Activated CD4-positive, alpha-beta T cell treated with anti-CD3 and anti-CD28 coated beads, Interleukin-2, amount 10 ng/mL, durations not matched to agents 24 days and 14 days (primary cell): ENCODE results near the gene MSRB1. TPM values are rescaled to one million over a fixed set of nuclear protein-coding genes. Genes with fewer than 3 reads are reported as not detected.

Experiments used
- DNase-seq: peaks from one replicate; pipeline ENCODE4 v3.0.0; 2022
- H3K27ac Mint-ChIP-seq: one replicate; pipeline ENCODE4 v1.8.0; 2022; ENCODE audit warnings: mild to moderate bottlenecking, mixed read lengths
- H3K27me3 Mint-ChIP-seq: one replicate; pipeline ENCODE4 v1.8.0; 2022; ENCODE audit warnings: mixed read lengths
- H3K36me3 Mint-ChIP-seq: one replicate; pipeline ENCODE4 v1.8.0; 2022; ENCODE audit warnings: low read depth, mild to moderate bottlenecking, mixed read lengths
- H3K4me1 Mint-ChIP-seq: one replicate; pipeline ENCODE4 v1.8.0; 2021; ENCODE audit warnings: mixed read lengths
- H3K4me3 Mint-ChIP-seq: one replicate; pipeline ENCODE4 v1.8.0; 2022; ENCODE audit warnings: mild to moderate bottlenecking, moderate library complexity, mixed read lengths
- H3K9me3 Mint-ChIP-seq: one replicate; pipeline ENCODE4 v1.8.0; 2021; ENCODE audit warnings: mixed read lengths
- intact Hi-C: fragments of 100-400 bp; cut with micrococcal nuclease; formaldehyde crosslinking; loops from one replicate; pipeline ENCODE4 v1.15.1; 2023
- total RNA-seq: library from RNA; stranded (reverse); gene quantifications from 2 replicates; pipeline ENCODE4 v1.2.3, GENCODE V29; 2022

Gene MSRB1
- total RNA-seq, 1 donor from 2014 or later, result 22.8 TPM

DNA sequence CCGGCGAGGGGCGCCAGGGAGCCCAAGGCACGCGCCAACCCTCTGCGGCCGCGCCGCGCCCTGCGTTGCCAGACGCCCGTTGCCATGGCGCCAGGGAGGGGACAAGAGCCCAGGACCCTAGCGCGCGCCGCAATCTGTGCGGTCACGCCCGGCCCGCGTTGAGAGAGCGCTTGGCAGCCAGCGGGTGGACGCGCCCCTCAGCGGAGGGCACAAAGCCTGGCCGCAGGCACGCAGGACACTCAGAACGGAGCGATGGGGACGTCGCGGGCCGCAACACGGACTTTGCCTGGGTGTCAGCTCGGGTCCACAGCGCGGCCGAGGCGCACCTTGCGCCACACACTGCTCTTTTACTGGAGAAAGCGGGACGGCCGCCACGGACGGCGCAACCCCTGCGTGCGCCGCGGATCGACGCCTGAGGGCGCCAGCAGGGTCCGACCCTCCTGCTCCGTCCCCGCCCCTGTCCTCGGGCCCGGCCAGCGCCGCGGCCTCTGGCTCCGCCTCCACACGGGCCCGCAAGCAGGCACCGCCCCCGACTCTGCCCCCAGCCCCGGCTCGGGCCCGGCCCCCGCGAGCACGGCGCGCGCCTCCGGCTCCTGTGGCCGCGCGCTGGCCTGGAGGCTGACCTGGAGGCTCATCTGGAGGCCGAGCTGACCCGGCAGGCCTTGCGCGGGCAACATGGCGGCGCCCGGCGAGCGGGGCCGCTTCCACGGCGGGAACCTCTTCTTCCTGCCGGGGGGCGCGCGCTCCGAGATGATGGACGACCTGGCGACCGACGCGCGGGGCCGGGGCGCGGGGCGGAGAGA lies 40.7 kb upstream of the MSRB1 start, which contains the start of gene GFER:
Gene GFER (plus strand): TSS at position 650 of the 803 bp plus-strand sequence. CDS start 26 bp downstream, at position 676.
- peak within 1 kb of the TSS; percentile 54 for H3K27ac Mint-ChIP-seq
- peaks cover 28% of the 10 kb centered on the region for H3K27me3 Mint-ChIP-seq
- peaks cover 8% of the 10 kb centered on the region for H3K4me1 Mint-ChIP-seq

DNA sequence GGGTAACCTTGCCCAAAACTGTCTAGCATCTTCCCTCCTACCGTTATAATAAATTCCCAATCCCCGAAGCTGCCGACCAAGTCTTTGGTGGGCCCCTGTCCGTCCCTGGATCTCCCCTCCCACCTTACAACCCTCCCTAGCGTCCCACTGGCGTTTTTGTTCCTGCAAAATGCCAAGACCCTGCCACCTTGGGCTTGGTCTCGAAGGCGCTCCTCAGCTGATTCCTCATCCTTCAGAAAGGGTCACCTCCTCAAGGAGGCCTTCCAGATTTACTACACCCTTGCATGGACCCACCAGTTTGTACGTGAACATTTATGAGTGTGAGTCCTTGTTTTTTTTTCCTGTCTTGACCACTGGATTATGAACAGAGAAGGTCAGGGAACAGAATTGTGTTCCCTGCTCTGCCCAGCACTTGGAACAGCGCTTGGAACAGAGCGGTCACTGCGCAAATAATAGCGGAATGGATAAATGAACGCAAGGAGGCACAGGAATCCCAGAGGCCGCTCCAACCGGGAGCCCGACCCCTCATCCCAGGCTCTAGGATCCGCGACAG lies 40.1 kb upstream of the MSRB1 start:
- peaks cover 19% of the 10 kb centered on the region for H3K36me3 Mint-ChIP-seq
- peak overlapping the region; percentile 54 for H3K27ac Mint-ChIP-seq
- DNase-seq, result no peak
- intact Hi-C loops, result no loop called here
- peak overlapping the region; percentile 87 for H3K4me3 Mint-ChIP-seq
- peaks cover 6% of the 10 kb centered on the region for H3K4me1 Mint-ChIP-seq
- H3K27me3 Mint-ChIP-seq, result peaks cover 24% of the 10 kb centered on the region
- no peaks in the 10 kb centered on the region for H3K9me3 Mint-ChIP-seq

More for the DNA sequence above, 40.7 kb upstream of the MSRB1 start, which contains the start of gene GFER:
- peak; percentile 95 for DNase-seq
- intact Hi-C loops, result loop anchor here (1.0 kb wide), 1 partner anchor 9 kb away; no protein-coding TSS in a partner anchor
- H3K36me3 Mint-ChIP-seq, result peaks cover 18% of the 10 kb centered on the region
- H3K4me3 Mint-ChIP-seq, result peak within 1 kb of the TSS; percentile 87
- H3K9me3 Mint-ChIP-seq, result no peaks in the 10 kb centered on the region

DNA sequence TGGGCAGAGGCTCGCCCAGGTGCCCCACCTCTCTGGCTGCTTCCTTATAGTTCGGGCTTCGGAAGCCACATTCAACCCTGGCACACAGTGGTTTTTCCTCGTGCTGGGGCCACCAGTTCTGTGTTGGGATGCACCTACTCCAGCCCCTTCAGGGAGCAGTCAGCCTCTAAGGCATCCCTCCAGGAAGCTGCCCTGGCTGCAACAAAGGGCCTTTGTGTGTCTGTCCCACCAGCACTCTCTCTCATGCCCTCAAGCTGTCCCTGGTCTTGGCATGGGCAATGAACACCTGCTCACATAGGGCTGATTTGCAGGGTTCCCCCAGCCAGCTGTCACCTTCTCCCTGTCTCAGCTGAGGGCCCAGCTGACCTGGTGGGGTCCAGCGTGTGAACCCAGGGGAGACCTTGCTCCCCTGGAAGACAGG lies 39.0 kb upstream of the MSRB1 start:
- Mint-ChIP-seq H3K27me3 (peaks cover 23% of the 10 kb centered on the region), H3K4me1 (peaks cover 6% of the 10 kb centered on the region), H3K9me3 (no peaks in the 10 kb centered on the region), H3K36me3 (peaks cover 21% of the 10 kb centered on the region), H3K27ac (no peak overlapping the region), H3K4me3 (peak overlapping the region; percentile 25)
- intact Hi-C loops, result no loop called here
- no peak for DNase-seq

DNA sequence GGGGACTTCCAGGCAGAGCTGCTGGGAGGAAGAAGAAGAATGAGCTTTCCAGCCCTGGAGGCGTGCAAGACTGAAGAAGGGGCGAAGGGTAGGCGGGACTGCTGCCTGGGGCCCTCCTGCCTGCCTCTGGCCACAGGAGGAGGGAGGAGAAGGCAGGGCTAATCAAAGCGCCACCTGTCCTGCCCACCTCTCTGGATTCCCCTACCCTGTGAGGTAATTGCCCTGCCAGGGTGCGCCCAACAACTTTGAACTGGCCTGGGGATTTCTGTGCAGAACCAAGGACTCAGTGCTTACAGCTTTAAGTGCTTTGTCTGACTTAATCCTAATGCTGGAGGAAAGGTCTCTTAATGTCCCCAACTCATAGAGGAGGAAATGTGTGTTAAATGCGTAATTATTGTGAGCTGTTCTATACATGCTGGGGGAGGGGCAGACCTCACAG lies 38.4 kb upstream of the MSRB1 start, which contains the start of gene NOXO1:
Gene NOXO1 (minus strand): TSS at position 72 of the 439 bp plus-strand sequence. CDS start 290 bp downstream, outside the sequence.
- peak within 1 kb of the TSS; percentile 25 for H3K4me3 Mint-ChIP-seq
- intact Hi-C loops, result no loop called here
- no peak for DNase-seq
- H3K9me3 Mint-ChIP-seq, result no peaks in the 10 kb centered on the region
- H3K27ac Mint-ChIP-seq, result no peak within 1 kb of the TSS
- peaks cover 15% of the 10 kb centered on the region for H3K36me3 Mint-ChIP-seq
- peaks cover 23% of the 10 kb centered on the region for H3K27me3 Mint-ChIP-seq
- peaks cover 6% of the 10 kb centered on the region for H3K4me1 Mint-ChIP-seq

DNA sequence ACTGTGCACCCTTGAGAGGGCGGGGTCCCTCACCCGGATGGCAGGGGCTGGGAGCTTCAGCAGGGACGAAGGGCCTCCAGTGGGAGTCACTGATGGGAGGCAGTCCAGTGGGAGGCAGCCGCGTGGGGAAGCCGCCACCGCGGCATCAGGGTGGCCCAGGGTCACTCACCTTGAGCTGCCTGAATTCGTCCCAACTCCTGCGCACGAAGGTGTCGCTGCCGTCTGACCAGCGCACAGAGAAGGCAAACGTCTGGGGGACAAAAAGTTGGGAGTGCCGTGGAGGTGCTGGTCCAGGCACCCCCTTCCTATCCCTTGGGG lies 37.7 kb upstream of the MSRB1 start:
- Mint-ChIP-seq H3K4me1 (peaks cover 6% of the 10 kb centered on the region), H3K9me3 (no peaks in the 10 kb centered on the region), H3K27ac (no peak overlapping the region), H3K4me3 (no peak overlapping the region), H3K36me3 (peaks cover 19% of the 10 kb centered on the region), H3K27me3 (peaks cover 23% of the 10 kb centered on the region)
- intact Hi-C loops, result no loop called here
- no peak for DNase-seq

DNA sequence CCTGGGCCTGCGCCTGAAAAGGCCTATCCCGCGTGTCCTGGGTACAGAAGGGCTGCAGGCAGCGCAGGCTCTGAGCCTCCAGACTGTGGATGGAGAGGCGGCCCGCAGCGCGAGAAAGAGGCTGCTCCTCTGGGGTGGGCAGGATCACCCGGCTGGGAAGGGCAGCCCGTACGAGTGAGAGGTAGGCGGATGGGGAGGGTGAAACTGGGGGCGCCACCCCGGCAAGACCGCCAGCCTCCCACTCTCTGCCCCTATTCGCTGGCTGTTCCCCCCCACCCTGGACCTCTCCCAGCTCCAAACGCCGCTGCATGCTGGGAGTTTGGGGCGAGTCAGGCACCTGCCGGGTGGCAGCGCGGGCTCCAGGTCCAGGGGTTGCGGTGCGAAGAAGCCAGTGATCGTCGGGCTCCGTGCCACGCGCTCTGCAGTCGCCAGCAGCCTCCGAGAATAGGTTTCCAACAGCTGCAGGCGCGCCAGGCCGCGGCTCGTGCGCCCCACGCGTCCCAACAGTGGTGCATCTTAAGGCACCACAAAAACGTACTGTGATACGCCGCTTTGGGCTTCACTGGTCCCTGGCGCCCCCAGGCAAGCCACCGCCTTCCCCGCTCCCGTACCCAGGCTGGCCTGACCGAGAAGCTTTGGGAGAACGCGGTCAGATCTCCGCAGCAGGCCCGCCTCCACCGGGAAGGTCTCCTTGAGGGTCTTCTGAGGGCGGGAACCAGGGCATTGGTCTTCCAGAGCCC lies 37.2 kb upstream of the MSRB1 start:
- Mint-ChIP-seq H3K27me3 (peaks cover 23% of the 10 kb centered on the region), H3K27ac (no peak overlapping the region), H3K4me3 (no peak overlapping the region), H3K4me1 (peaks cover 5% of the 10 kb centered on the region), H3K36me3 (peaks cover 20% of the 10 kb centered on the region), H3K9me3 (no peaks in the 10 kb centered on the region)
- intact Hi-C loops, result no loop called here
- DNase-seq, result peak; percentile 58

DNA sequence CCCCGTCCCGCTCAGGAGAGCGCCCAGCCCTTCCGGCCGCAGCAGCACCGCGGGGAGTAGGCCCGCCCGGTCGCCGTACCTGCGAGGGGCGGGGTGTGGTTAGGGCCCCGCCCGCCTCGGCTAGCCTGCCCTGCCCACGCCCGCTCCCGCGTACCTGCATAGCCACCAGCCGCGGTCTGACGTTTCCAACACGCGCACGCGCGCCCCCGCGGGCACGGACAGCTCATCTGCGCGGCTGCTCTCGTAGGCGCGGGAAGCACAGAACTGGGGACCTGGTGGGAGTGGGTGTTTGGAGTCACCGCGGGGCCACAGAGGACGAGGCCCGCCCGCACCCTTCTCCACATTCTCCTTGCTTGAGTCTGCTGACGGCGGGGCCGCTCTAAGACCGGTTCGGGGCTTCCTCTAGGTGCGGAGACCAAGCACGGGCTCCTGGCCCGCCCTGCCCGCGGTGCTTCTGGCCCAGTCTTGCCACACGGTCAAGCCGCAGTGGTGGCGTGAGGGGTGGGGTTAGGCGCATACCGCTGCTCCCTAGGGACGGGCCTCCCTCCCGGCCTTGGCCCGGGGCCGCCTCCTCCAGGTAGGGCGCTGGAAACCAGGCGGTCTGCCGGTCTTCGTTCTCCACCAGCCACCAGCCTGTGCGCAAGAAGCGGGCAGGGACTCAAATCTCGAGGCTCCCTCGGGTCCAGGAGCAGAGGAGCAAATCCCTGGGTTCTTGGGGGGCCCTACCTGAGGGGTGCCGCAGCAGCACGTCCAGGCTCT lies 36.5 kb upstream of the MSRB1 start:
- DNase-seq, result no peak
- Mint-ChIP-seq H3K4me3 (no peak overlapping the region), H3K9me3 (no peaks in the 10 kb centered on the region), H3K27ac (no peak overlapping the region), H3K36me3 (peaks cover 21% of the 10 kb centered on the region), H3K27me3 (peaks cover 23% of the 10 kb centered on the region), H3K4me1 (peaks cover 4% of the 10 kb centered on the region)
- intact Hi-C loops, result no loop called here

DNA sequence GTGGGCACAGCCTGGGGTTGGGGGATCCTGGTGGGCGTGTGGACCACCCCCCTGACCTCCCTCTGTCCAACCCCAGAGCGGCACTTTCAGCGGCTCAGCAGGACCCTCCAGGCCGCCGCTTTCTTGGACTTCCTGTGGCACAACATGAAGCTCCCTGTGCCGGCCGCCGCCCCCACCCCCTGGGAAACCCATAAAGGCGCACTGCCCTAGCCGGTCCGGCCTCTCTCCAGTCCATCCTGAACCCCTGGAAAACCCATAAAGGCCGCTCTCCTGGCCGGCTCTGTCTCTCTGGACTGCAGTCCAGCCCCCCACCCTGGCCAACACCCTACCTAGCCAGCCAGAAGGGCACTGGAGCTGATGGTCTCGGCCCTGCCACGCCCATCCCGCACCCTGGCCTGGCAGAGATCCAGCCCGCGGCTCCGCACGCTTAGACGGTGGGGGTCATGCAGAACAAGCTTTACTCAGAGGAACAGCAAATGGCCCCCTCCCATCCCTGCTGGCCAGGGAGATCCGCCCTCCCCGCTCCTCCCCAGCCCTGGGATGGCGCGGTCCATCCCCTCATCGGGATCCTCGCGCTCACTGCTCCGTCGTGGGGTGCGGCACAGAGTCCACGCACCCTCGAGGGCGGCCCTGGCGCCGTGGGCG lies 35.6 kb upstream of the MSRB1 start:
- peaks cover 23% of the 10 kb centered on the region for H3K36me3 Mint-ChIP-seq
- no peak overlapping the region for H3K27ac Mint-ChIP-seq
- no peak overlapping the region for H3K4me3 Mint-ChIP-seq
- H3K4me1 Mint-ChIP-seq, result peaks cover 4% of the 10 kb centered on the region
- peaks cover 23% of the 10 kb centered on the region for H3K27me3 Mint-ChIP-seq
- H3K9me3 Mint-ChIP-seq, result no peaks in the 10 kb centered on the region
- no peak for DNase-seq
- intact Hi-C loops, result no loop called here

DNA sequence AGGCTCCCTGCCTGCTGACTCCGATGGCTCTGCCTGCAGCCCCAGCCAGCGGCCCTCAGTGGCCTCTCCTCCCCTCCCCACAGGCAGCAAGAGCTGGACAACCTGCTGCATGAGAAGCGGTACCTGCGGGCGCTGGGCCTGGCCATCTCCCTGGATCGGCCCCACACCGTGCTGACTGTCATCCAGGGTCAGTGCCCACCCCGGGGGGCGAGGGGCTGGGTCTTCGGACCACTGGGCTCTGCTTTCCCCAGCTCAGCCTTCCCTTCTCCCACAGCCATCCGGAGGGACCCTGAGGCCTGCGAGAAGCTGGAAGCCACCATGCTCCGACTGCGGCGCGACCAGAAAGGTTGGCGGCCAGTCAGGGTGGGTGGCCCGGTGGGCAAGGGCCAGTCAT lies 34.9 kb upstream of the MSRB1 start:
- Mint-ChIP-seq H3K27me3 (peaks cover 19% of the 10 kb centered on the region), H3K4me3 (no peak overlapping the region), H3K36me3 (peaks cover 22% of the 10 kb centered on the region), H3K4me1 (peaks cover 2% of the 10 kb centered on the region), H3K9me3 (no peaks in the 10 kb centered on the region), H3K27ac (no peak overlapping the region)
- no peak for DNase-seq
- intact Hi-C loops, result no loop called here

DNA sequence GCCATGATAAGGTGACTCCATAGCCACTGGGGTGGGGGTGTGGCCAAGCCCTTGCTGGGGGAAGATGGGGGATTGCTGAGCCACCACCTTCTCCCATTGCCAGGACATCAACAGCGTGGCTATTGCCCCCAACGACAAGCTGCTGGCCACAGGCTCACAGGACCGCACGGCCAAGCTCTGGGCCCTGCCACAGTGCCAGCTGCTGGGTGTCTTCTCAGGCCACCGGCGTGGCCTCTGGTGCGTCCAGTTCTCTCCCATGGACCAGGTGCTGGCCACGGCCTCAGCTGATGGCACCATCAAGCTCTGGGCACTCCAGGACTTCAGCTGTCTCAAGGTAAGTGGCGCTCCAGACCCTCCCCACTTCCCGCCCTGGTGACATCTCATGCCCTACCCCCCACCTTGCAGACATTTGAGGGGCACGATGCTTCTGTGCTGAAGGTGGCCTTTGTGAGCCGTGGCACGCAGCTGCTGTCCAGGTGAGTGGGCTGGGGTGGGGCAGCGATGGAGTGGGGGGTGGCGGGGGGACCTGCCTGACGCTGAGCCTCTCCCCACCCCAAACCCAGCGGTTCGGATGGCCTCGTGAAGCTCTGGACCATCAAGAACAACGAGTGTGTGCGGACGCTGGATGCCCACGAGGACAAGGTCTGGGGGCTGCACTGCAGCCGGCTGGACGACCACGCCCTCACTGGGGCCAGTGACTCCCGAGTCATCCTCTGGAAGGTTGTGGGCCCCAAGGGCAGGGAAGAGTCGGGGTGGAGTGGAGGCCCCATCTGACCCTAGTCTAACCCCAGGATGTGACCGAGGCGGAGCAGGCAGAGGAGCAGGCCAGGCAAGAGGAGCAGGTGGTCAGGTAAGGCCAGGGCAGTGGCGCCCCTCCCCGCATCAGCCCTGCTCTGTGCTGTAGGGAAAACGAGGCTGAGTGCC lies 34.2 kb upstream of the MSRB1 start:
- peaks cover 13% of the 10 kb centered on the region for H3K27me3 Mint-ChIP-seq
- no peak overlapping the region for H3K4me3 Mint-ChIP-seq
- intact Hi-C loops, result no loop called here
- no peak overlapping the region for H3K27ac Mint-ChIP-seq
- no peaks in the 10 kb centered on the region for H3K9me3 Mint-ChIP-seq
- peaks cover 24% of the 10 kb centered on the region for H3K36me3 Mint-ChIP-seq
- peaks cover 5% of the 10 kb centered on the region for H3K4me1 Mint-ChIP-seq
- DNase-seq, result no peak

DNA sequence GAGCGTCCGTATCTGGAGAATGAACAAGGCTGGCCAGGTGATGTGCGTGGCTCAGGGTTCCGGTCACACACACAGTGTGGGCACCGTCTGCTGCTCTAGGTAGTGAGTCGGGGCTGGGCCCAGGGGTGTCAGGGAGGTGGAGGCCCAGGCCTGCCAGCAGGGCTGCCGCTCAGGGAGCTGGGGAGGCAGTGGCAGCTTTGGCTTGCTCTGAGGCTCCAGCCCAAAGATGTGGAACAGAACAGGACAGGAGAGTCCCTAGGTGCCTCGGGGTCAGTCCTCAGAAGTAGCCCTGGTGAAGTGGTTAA lies 33.2 kb upstream of the MSRB1 start:
- H3K9me3 Mint-ChIP-seq, result no peaks in the 10 kb centered on the region
- H3K36me3 Mint-ChIP-seq, result peaks cover 32% of the 10 kb centered on the region
- peaks cover 12% of the 10 kb centered on the region for H3K4me1 Mint-ChIP-seq
- H3K4me3 Mint-ChIP-seq, result no peak overlapping the region
- intact Hi-C loops, result no loop called here
- no peak overlapping the region for H3K27ac Mint-ChIP-seq
- H3K27me3 Mint-ChIP-seq, result peaks cover 5% of the 10 kb centered on the region
- DNase-seq, result no peak

DNA sequence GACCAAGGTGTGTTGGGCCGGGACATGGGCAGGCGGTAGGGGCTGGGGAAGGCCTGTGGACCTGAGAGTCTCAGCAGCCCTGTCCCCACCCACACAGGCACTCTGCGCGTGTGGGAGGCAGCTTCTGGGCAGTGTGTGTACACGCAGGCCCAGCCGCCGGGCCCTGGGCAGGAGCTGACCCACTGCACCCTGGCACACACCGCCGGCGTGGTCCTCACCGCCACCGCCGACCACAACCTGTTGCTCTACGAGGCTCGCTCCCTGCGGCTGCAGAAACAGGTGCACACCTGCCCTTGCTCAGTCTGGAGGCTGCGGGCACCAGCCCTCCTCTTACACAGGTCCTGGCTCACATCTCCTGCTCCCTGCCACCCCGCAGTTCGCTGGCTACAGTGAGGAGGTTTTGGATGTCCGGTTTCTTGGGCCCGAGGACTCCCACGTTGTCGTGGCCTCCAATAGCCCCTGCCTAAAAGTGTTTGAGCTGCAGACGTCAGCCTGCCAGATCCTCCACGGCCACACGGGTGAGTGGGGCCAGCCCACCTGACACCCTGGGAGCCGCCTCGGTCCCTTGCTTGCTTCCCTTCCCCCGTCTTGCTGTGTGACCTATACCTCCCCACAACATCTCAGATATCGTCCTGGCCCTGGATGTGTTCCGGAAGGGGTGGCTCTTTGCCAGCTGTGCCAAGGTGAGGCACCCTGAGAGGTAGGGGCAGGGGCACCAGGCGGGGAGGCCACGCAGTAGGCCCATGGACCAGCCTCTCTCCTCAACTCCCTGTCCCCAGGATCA lies 32.6 kb upstream of the MSRB1 start:
- Mint-ChIP-seq H3K9me3 (no peaks in the 10 kb centered on the region), H3K36me3 (peaks cover 32% of the 10 kb centered on the region), H3K27ac (no peak overlapping the region), H3K27me3 (peaks cover 2% of the 10 kb centered on the region), H3K4me3 (no peak overlapping the region), H3K4me1 (peaks cover 16% of the 10 kb centered on the region)
- DNase-seq, result no peak
- intact Hi-C loops, result no loop called here
